A549 (cell line): ENCODE measurements around the gene FER1L5. TPM values are rescaled to one million over a fixed set of nuclear protein-coding genes. Genes with fewer than 3 reads are reported as not detected.

Source experiments
- ATAC-seq, 2 experiments: fragments of 200-7000 bp in 1 of 2; fragments of >200 bp in 1 of 2; cut with Nextera tagmentation in 1 of 2; cut with Tn5 transposase in 1 of 2; 3 replicates each; pipeline versions ENCODE4 v1.8.0 to v1.9.1; 2018 to 2020; ENCODE audit warnings: mild to moderate bottlenecking in 1 of 2, moderate library complexity in 1 of 2
- CTCF ChIA-PET: fragments of 300-600 bp; sonication (Branson Sonifier 250); formaldehyde crosslinking; extraction: SDS; loops from one replicate; lab custom pipeline; 2021; ENCODE audit warnings: antibody characterized with exemption, inconsistent platforms; lab: Yijun Ruan, JAX
- POLR2A ChIA-PET: fragments of 350-600 bp; formaldehyde crosslinking; extraction: SDS; loops from one replicate; lab custom pipeline; 2021; ENCODE audit warnings: antibody characterized with exemption, inconsistent platforms; lab: Yijun Ruan, JAX
- DNase-seq, 2 experiments: peaks; one replicate each; pipeline versions ENCODE4 v3.0.0 to v3.0.0-alpha.2; 2011 to 2016; ENCODE audit warnings: low read depth in 1 of 2, low spot score in 1 of 2
- FAIRE-seq: peaks from 2 replicates; lab custom pipeline; 2011; peaks lifted over from hg19 to GRCh38; lab: Jason Lieb, UNC
- H3K27ac ChIP-seq, 2 experiments: fragments of >200 bp; sonication (Bioruptor Twin); formaldehyde crosslinking; 3 replicates each; pipeline ENCODE4 v1.5.1; 2016 to 2017
- H3K4me1 ChIP-seq: fragments of >200 bp; sonication (Bioruptor Twin); formaldehyde crosslinking; 3 replicates; pipeline ENCODE4 v1.6.1; 2016
- H3K4me2 ChIP-seq: fragments of >200 bp; sonication (Bioruptor Twin); formaldehyde crosslinking; 3 replicates; pipeline ENCODE4 v1.6.1; 2016
- H3K4me3 ChIP-seq: fragments of >200 bp; sonication (Bioruptor Twin); formaldehyde crosslinking; 3 replicates; pipeline ENCODE4 v1.5.1; 2016
- H3K9me3 ChIP-seq: fragments of >200 bp; sonication (Bioruptor Twin); formaldehyde crosslinking; 3 replicates; pipeline ENCODE4 v1.6.1; 2016
- BHLHE40 ChIP-seq: IDR thresholded peaks from 2 replicates; pipeline ENCODE4 v1.6.1; 2012; ENCODE audit warnings: low read depth, low read length, inconsistent platforms
- CBX2 ChIP-seq: fragments of 200-600 bp; sonication (generic); IDR thresholded peaks from 2 replicates; pipeline ENCODE4 v1.6.1; 2016; ENCODE audit warnings: low read depth, mild to moderate bottlenecking, borderline replicate concordance
- CHD2 ChIP-seq: fragments of 150-350 bp; IDR thresholded peaks from 2 replicates; pipeline ENCODE4 v1.6.1; 2014; ENCODE audit warnings: low read length; ENCODE audit not compliant: partially characterized antibody
- CHD4 ChIP-seq: fragments of 200-600 bp; sonication (generic); IDR thresholded peaks from 2 replicates; pipeline ENCODE4 v1.6.1; 2016; ENCODE audit warnings: antibody characterized with exemption, mild to moderate bottlenecking, borderline replicate concordance
- EHMT2 ChIP-seq: fragments of 200-600 bp; sonication (generic); IDR thresholded peaks from 2 replicates; pipeline ENCODE4 v1.6.1; 2016; ENCODE audit warnings: antibody characterized with exemption, low read depth, mild to moderate bottlenecking, moderate library complexity
- EP300 ChIP-seq, 2 experiments: fragments of >200 bp; sonication (Bioruptor Twin); formaldehyde crosslinking; IDR thresholded peaks; 2 replicates in 1 of 2; 3 replicates in 1 of 2; pipeline ENCODE4 v1.6.1; 2016 to 2017
- HOXA7 ChIP-seq: fragments of 250-450 bp; sonication (Bioruptor Pico); IDR thresholded peaks from 2 replicates; pipeline ENCODE4 v1.5.0; 2020; ENCODE audit warnings: mild to moderate bottlenecking, moderate library complexity
- JUN ChIP-seq, 2 experiments: fragments of >200 bp; sonication (Bioruptor Twin); formaldehyde crosslinking; IDR thresholded peaks; 2 replicates in 1 of 2; 3 replicates in 1 of 2; pipeline ENCODE4 v1.6.1; 2016 to 2017
- JUNB ChIP-seq: fragments of >200 bp; sonication (Bioruptor Twin); formaldehyde crosslinking; IDR thresholded peaks from 2 replicates; pipeline ENCODE4 v1.6.1; 2016
- KDM5A ChIP-seq: fragments of 200-600 bp; sonication (generic); IDR thresholded peaks from 2 replicates; pipeline ENCODE4 v1.6.1; 2016; ENCODE audit warnings: antibody characterized with exemption, mild to moderate bottlenecking
- MYC ChIP-seq: IDR thresholded peaks from 2 replicates; pipeline ENCODE4 v1.6.1; 2012; ENCODE audit warnings: mild to moderate bottlenecking, inconsistent platforms, low read length, improper control_type of control experiment, borderline replicate concordance
- PHF8 ChIP-seq: fragments of 200-600 bp; sonication (generic); IDR thresholded peaks from 2 replicates; pipeline ENCODE4 v1.6.1; 2016; ENCODE audit warnings: low read depth, mild to moderate bottlenecking, antibody characterized with exemption, moderate library complexity, borderline replicate concordance
- POLR2A ChIP-seq: IDR thresholded peaks from 2 replicates; pipeline ENCODE4 v1.6.1; 2012; ENCODE audit warnings: mild to moderate bottlenecking, low read length
- RARB ChIP-seq: fragments of 250-450 bp; sonication (Bioruptor Pico); IDR thresholded peaks from 2 replicates; pipeline ENCODE4 v1.8.0; 2021; ENCODE audit warnings: mild to moderate bottlenecking, moderate library complexity
- RFX5 ChIP-seq: fragments of 450-650 bp; IDR thresholded peaks from 2 replicates; pipeline ENCODE4 v1.7.1; 2014; ENCODE audit warnings: antibody characterized with exemption, mild to moderate bottlenecking, moderate library complexity
- SMC3 ChIP-seq: fragments of >200 bp; sonication (Bioruptor Twin); formaldehyde crosslinking; IDR thresholded peaks from 3 replicates; pipeline ENCODE4 v1.6.1; 2018; ENCODE audit warnings: inconsistent platforms
- TFCP2L1 ChIP-seq: fragments of 250-450 bp; sonication (Bioruptor Pico); IDR thresholded peaks from 2 replicates; pipeline ENCODE4 v1.5.0; 2021; ENCODE audit warnings: mild to moderate bottlenecking
- TP53 ChIP-seq: fragments of 250-450 bp; sonication (Bioruptor Pico); IDR thresholded peaks from 2 replicates; pipeline ENCODE4 v1.5.0; 2021; ENCODE audit warnings: mild to moderate bottlenecking, moderate library complexity
- ZC3H11A ChIP-seq: fragments of 450-650 bp; IDR thresholded peaks from 2 replicates; pipeline ENCODE4 v1.6.1; 2014; ENCODE audit warnings: antibody characterized with exemption, mild to moderate bottlenecking
- ZNF302 ChIP-seq: fragments of 250-450 bp; sonication (Bioruptor Pico); IDR thresholded peaks from 2 replicates; pipeline ENCODE4 v1.9.0; 2021; ENCODE audit warnings: inconsistent platforms, mild to moderate bottlenecking, moderate library complexity
- WGBS: methylation state at CpG from one replicate; pipeline ENCODE4 v1.1.6; 2017; ENCODE audit errors: missing lambda C conversion rate; 5-methylcytosine and 5-hydroxymethylcytosine counted together
- polyA plus RNA-seq, 4 experiments: library from polyadenylated mRNA; depleted of rRNA in 3 of 4; stranded (reverse); fragments of >200 nt; fragmentation: RNase III in 1 of 4; extraction: RNeasy Plus Mini Kit Qiagen cat#74134 plus additional on column Dnase treatment in 1 of 4; gene quantifications; 2 replicates in 3 of 4; 3 replicates in 1 of 4; pipeline ENCODE4 v1.2.3, GENCODE V29; 2011 to 2017
- TF ChIP-seq, protein P1 (sequence below): fragments of 250-450 bp; sonication (Bioruptor Pico); IDR thresholded peaks from 2 replicates; pipeline ENCODE4 v1.5.0; 2021; ENCODE audit warnings: mild to moderate bottlenecking, moderate library complexity, borderline replicate concordance
- TF ChIP-seq, protein P2 (sequence below): fragments of >200 bp; sonication (Bioruptor Twin); formaldehyde crosslinking; IDR thresholded peaks from 3 replicates; pipeline ENCODE4 v1.6.1; 2016
- TF ChIP-seq, protein P3 (sequence below): fragments of 150-350 bp; IDR thresholded peaks from 2 replicates; pipeline ENCODE4 v1.6.1; 2014; ENCODE audit warnings: low read depth, mild to moderate bottlenecking, low read length

FER1L5 gene
- polyA plus RNA-seq, 2 of the 4 experiments (the other 2 are of a cell fraction): 0.01 TPM; not detected in 1

- CTCF ChIA-PET: interaction anchor here (1.2 kb wide), 1 partner anchor 85 kb away, joined by 4 read pairs; no protein-coding TSS in a partner anchor
- DNase-seq: no peak
- no peaks in the 10 kb centered on the region for H3K9me3 ChIP-seq
- no peak overlapping the region for H3K4me3 ChIP-seq
- whole genome bisulfite sequencing: 97% methylated on average over 3 of the region's 3 CpGs
- peaks cover 17% of the 10 kb centered on the region for H3K4me1 ChIP-seq
- H3K27ac ChIP-seq: no peak overlapping the region
- H3K4me2 ChIP-seq: no peak overlapping the region
- FAIRE-seq: no peak
- POLR2A ChIA-PET: no interaction called here
- no peak for TF ChIP-seq TFCP2L1 (CRISPR knock-in tag)
- no peak for TF ChIP-seq JUN (IDR thresholded peaks at IDR 0.05)
- no peak for TF ChIP-seq HOXA7
- TF ChIP-seq, protein P1, sequence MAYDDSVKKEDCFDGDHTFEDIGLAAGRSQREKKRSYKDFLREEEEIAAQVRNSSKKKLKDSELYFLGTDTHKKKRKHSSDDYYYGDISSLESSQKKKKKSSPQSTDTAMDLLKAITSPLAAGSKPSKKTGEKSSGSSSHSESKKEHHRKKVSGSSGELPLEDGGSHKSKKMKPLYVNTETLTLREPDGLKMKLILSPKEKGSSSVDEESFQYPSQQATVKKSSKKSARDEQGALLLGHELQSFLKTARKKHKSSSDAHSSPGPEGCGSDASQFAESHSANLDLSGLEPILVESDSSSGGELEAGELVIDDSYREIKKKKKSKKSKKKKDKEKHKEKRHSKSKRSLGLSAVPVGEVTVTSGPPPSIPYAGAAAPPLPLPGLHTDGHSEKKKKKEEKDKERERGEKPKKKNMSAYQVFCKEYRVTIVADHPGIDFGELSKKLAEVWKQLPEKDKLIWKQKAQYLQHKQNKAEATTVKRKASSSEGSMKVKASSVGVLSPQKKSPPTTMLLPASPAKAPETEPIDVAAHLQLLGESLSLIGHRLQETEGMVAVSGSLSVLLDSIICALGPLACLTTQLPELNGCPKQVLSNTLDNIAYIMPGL (CRISPR knock-in tag): no peak
- TF ChIP-seq SMC3: no peak
- no peak for TF ChIP-seq POLR2A
- TF ChIP-seq KDM5A: no peak
- ATAC-seq: peak in 1 of 2 experiments; percentile 24; a peak in 2 of 6 replicates
These were observed 20.0 kb upstream of the FER1L5 start for GRCh38 chr2:96622544-96622943.

- FAIRE-seq: no peak
- TF ChIP-seq JUNB (no peak), PHF8 (no peak), RARB (CRISPR knock-in tag) (no peak), TP53 (no peak), MYC (no peak), ZC3H11A (no peak), EHMT2 (no peak)
- TF ChIP-seq, protein P2, sequence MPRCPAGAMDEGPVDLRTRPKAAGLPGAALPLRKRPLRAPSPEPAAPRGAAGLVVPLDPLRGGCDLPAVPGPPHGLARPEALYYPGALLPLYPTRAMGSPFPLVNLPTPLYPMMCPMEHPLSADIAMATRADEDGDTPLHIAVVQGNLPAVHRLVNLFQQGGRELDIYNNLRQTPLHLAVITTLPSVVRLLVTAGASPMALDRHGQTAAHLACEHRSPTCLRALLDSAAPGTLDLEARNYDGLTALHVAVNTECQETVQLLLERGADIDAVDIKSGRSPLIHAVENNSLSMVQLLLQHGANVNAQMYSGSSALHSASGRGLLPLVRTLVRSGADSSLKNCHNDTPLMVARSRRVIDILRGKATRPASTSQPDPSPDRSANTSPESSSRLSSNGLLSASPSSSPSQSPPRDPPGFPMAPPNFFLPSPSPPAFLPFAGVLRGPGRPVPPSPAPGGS: no peak
- WGBS: 89% methylated on average over 3 of the region's 3 CpGs
- no peaks in the 10 kb centered on the region for H3K9me3 ChIP-seq
- no peak overlapping the region for H3K27ac ChIP-seq
- ChIA-PET CTCF (interaction anchor here (1.1 kb wide), 1 partner anchor 22 kb away, joined by 3 read pairs; no protein-coding TSS in a partner anchor), POLR2A (no interaction called here)
- H3K4me3 ChIP-seq: no peak overlapping the region
- peaks cover 16% of the 10 kb centered on the region for H3K4me1 ChIP-seq
- no peak for DNase-seq
- ATAC-seq: no peak
- no peak overlapping the region for H3K4me2 ChIP-seq
These were observed 19.4 kb upstream of the FER1L5 start for GRCh38 chr2:96623116-96623515.

DNA sequence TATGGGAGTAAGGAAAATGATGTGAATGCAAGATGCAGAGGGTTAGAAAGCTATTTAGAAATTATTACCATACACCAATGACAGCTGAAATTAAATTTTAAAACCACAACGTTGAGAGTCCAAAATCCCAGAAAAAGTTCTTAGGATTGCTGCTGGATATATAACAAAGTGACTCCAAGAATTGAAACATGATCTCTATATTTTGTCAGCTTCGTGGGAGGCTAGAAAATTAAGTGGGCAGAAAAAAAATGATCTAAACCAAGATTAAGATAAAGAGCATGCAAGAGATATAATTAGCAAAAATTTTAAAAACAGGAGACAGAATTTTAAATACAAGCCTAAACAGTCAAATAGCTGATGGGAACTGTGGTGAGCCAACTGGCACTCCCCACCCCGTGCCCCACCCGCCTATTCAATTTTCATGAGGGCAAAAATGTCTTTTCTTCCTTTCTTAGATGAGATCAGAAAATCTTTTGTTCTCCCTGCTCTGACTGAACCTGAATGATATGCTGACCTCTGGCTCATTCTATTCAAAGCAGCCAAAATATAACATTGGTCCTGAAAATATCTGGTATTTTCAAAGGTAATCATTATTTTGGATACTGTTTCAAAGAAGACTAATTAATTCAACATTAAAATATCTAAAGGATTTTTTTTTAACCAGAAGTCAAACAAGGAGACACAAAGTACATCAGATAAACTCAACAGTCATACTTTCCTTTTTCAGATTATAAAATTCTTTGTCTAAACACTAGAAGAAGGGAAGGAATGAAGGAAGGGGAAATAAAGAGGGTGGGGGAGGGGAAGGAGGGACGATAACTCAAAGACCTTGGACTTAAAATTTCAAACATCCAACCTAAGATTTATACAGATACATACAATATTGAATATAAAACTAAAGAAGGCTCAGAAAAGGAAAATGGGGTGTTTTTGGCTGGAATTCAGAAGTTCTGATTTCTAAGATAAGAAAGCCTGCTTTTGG, 16.7 kb upstream of the FER1L5 start:
- DNase-seq (no peak), ATAC-seq (no peak), FAIRE-seq (no peak)
- Histone ChIP-seq H3K27ac (no peak overlapping the region), H3K4me2 (peak overlapping the region; percentile 2; the same call in 1 of the 3 replicates), H3K9me3 (no peaks in the 10 kb centered on the region), H3K4me3 (no peak overlapping the region), H3K4me1 (peaks cover 17% of the 10 kb centered on the region)
- no peak for TF ChIP-seq BHLHE40
- no peak for TF ChIP-seq CBX2
- no peak for TF ChIP-seq RFX5
- TF ChIP-seq, protein P1 (CRISPR knock-in tag): no peak
- TF ChIP-seq, protein P3, sequence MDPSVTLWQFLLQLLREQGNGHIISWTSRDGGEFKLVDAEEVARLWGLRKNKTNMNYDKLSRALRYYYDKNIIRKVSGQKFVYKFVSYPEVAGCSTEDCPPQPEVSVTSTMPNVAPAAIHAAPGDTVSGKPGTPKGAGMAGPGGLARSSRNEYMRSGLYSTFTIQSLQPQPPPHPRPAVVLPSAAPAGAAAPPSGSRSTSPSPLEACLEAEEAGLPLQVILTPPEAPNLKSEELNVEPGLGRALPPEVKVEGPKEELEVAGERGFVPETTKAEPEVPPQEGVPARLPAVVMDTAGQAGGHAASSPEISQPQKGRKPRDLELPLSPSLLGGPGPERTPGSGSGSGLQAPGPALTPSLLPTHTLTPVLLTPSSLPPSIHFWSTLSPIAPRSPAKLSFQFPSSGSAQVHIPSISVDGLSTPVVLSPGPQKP: no peak
- TF ChIP-seq HOXA7: no peak
- TF ChIP-seq CHD2: no peak
- no peak for TF ChIP-seq ZNF302 (CRISPR knock-in tag)
- no peak for TF ChIP-seq CHD4
- TF ChIP-seq EP300 (IDR thresholded peaks at IDR 0.05): no peak
- TF ChIP-seq, protein P2: no peak
- CTCF ChIA-PET: interaction anchor here (0.6 to 2.0 kb wide), 8 partner anchors 26 to 135 kb away, joined by 3 to 8 read pairs (median 5); partner anchors contain the start of gene CNNM4
- 69% methylated on average over 5 of the region's 5 CpGs for WGBS
- POLR2A ChIA-PET: interaction anchor here (4.0 kb wide), 1 partner anchor 12 kb away, joined by 24 read pairs; the partner anchor contains the start of gene KANSL3
